Stomach (tissue), 4 donors: ENCODE data around the gene SLC41A3.

ENCODE experiments used
- CTCF ChIP-seq, 7 experiments: fragments of 450-650 bp in 4 of 7; fragments of 200-600 bp in 3 of 7; sonication (generic) in 3 of 7; IDR thresholded peaks; one replicate each; pipeline ENCODE4 v1.5.1; 2016 to 2019; ENCODE audit warnings: antibody characterized with exemption in 7 of 7, control low read depth in 2 of 7, mild to moderate bottlenecking in 1 of 7
- EP300 ChIP-seq: sonication (generic); formaldehyde crosslinking; IDR thresholded peaks from one replicate; pipeline ENCODE4 v1.6.1; 2017; ENCODE audit warnings: antibody characterized with exemption
- POLR2A ChIP-seq, 4 donors: fragments of 450-650 bp; IDR thresholded peaks; one replicate each; pipeline ENCODE4 v1.6.1; 2016; ENCODE audit warnings: antibody characterized with exemption in 4 of 4, control low read depth in 2 of 4, mild to moderate bottlenecking in 1 of 4, moderate library complexity in 1 of 4
- POLR2AphosphoS5 ChIP-seq, 3 donors: sonication (generic); formaldehyde crosslinking; IDR thresholded peaks; one replicate each; pipeline ENCODE4 v1.6.1; 2016; ENCODE audit warnings: antibody characterized with exemption in 3 of 3

GRCh38 chr3:126025862-126026261, 58.1 kb downstream of the SLC41A3 start:
- TF ChIP-seq CTCF (IDR thresholded peaks at IDR 0.05) (no peak), POLR2A (IDR thresholded peaks at IDR 0.05) (no peak), POLR2AphosphoS5 (IDR thresholded peaks at IDR 0.05) (no peak), EP300 (no peak)
